ENCODE results near the gene ATP6V0B.

Gene ATP6V0B

DNA sequence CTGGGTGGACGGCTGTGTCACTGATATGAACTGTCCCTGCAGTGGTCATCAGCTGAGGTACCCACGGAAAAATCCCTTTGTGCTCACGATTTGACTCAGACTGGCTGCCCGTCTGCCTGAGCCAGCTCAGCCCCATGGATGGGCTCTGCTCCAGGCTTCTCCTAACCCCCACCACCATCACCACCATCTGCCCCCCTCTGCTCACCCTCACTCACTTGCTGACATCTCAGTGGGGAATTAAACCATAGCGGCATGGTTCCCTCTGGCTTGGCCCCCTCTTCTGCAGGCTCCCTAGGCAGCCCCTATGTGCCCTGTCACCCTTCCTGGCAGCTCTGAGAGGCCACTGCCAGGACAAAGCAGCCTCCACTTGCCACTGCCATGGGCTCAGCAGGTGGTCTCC, 39.2 kb downstream of the ATP6V0B start:
- H3K4me3 ChIP-seq (ENCODE audit: low read depth, low read length) = no peak overlapping the region
- no peak for DNase-seq (ENCODE audit: low read depth)
- TF ChIP-seq, protein P1, sequence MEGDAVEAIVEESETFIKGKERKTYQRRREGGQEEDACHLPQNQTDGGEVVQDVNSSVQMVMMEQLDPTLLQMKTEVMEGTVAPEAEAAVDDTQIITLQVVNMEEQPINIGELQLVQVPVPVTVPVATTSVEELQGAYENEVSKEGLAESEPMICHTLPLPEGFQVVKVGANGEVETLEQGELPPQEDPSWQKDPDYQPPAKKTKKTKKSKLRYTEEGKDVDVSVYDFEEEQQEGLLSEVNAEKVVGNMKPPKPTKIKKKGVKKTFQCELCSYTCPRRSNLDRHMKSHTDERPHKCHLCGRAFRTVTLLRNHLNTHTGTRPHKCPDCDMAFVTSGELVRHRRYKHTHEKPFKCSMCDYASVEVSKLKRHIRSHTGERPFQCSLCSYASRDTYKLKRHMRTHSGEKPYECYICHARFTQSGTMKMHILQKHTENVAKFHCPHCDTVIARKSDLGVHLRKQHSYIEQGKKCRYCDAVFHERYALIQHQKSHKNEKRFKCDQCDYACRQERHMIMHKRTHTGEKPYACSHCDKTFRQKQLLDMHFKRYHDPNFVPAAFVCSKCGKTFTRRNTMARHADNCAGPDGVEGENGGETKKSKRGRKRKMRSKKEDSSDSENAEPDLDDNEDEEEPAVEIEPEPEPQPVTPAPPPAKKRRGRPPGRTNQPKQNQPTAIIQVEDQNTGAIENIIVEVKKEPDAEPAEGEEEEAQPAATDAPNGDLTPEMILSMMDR (IDR thresholded peaks at IDR 0.05; ENCODE audit: low read depth, low read length, missing control alignments) = no peak

DNA sequence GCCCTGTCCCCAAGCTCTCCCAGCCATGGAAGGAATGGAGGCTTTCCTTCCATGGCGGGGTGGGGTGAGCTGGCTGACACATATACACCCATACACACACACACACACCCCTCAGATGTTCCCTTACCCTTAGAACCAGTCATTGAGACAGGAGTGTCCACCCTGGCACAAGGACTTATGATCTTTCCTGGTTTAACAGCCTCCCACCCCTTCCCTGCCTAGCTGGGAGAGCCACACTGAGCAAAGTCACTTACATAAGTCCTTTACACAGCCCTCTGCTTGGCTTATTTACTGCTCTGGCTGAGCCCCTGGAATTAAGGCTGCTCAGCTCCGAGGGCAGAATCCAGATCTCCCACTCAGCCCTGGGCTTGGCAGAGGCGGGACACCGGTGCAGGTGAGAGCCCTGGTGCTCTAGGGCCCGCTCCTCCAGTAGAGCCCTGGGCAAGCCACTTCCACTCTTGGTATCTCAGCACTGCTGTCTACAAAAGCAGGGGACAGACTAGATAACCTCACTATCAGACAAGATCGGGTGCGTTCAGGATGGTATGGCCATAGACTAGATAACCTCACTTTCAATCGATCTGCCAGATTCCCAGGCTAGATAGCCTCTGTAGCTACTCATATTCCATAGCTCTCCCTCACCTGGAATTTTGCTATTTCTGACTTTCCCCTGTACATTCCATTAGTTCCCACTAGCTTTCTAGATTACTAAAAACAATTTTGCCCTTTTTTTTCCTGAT, 39.8 kb downstream of the ATP6V0B start:
- no peak overlapping the region for H3K4me3 ChIP-seq (ENCODE audit: low read depth, low read length)
- DNase-seq (ENCODE audit: low read depth) = no peak
- TF ChIP-seq, protein P1 (IDR thresholded peaks at IDR 0.05; ENCODE audit: low read depth, low read length, missing control alignments) = no peak

DNA sequence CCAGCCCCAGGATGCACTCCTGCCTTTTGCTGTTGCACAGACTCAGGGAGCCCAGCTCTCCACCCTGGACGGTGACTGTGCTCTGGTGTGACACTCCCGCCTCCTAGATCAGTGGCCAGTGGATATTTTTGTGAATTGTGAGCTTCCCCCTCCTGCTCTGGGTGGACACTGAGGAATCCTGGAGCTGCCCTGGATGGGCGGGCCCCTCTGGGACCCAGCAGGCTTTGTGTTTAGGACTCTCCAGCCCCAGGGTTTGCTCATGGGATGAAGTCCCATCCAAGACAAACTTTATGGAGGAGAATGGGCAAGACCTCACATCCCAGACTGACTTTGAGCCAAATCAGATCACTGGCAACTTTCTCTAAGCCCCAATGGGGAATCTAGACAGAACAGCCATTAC, 40.4 kb downstream of the ATP6V0B start:
- no peak for DNase-seq (ENCODE audit: low read depth)
- TF ChIP-seq, protein P1 (IDR thresholded peaks at IDR 0.05; ENCODE audit: low read depth, low read length, missing control alignments) = no peak
- no peak overlapping the region for H3K4me3 ChIP-seq (ENCODE audit: low read depth, low read length)

DNA sequence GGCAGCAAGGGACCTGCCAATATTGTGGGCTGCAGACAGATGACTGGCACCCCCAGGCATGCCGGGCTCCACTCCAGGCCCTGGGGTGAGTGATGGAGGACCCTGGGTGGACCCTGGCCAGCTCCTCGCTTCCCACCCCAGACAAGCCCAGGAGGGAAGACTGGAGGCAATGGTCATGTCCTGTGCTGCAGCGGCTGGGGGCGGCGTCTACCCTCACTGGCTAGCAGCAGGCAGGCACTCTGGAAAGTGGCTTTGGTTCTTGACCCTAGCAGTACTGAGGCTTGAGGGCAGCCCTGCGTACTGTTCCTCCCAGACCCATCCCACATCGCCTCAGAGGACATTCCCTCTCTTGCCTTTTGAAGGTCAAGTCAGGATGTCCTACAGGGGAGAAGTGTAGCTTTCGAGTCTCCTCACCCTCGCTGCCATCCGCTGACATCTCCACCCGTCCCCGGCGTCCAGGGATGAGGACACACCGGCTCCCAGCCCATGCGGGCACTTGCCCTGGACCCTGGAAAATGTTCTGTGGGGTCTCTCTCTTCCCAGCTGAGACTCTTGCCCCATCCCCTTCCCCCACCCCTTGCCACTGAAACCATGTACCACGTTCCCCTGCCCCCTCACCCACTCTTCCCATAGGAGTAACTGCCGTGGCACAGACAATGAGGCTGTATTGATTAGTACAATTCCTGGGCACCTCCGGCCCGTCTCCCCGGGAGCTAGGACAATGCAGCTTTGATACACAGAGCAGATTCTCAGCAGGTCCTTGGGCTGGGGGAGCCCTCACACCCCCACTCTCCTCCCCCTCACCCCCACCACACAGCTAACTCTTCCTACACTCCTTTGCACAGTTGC, 41.5 kb downstream of the ATP6V0B start:
- H3K4me3 ChIP-seq (ENCODE audit: low read depth, low read length) = no peak overlapping the region
- TF ChIP-seq, protein P1 (IDR thresholded peaks at IDR 0.05; ENCODE audit: low read depth, low read length, missing control alignments) = no peak
- no peak for DNase-seq (ENCODE audit: low read depth)

DNA sequence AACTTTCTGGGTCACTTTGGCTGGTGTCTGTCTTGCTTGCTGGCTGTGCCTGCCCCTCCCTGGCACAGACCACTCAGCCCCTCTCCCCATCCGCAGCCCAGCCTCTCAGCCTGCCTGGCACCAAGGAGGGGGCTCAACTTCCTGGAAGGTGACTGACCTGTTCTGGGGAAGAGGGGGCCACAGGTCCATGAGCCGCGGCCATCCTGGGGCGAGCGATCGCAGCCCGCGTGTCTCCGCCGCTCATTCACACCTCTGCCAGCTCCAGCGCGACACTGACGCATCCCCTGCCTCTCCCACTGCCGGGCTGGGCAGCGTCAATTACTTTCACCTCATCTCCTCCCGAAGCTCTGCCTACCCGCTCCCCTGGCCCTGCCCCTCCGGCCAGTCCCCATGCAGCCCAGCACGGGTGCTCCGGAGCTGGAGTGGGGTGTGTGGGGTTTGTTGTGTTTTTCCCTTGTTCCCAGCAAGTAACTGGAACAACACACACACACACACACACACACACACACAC, 42.2 kb downstream of the ATP6V0B start:
- H3K4me3 ChIP-seq (ENCODE audit: low read depth, low read length) = no peak overlapping the region
- no peak for DNase-seq (ENCODE audit: low read depth)
- TF ChIP-seq, protein P1 (IDR thresholded peaks at IDR 0.05; ENCODE audit: low read depth, low read length, missing control alignments) = no peak

DNA sequence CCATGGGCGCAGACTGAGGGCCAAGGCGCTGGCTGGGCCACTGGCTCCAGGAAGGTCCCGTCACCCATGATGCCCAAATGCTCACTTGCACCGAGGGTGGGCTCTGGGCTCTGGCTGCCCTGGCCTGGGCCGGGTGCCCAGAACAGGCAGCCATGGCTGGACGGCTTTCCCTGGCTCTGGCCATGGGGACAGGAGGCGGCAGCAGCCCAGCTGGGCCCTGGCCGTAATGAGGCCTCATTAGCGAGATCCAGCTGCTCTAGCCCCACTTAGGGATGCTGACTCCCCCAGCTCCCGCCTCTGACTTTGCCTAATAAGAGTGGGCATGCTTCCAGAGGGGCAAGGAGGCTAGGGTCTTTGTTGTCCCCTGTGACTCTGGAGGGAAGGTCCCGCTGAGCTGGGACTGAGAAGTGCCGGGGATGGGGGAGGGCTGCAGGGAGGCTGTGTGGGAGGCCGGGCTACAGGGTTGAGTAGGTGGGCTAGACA, 44.7 kb downstream of the ATP6V0B start:
- DNase-seq (ENCODE audit: low read depth) = no peak
- H3K4me3 ChIP-seq (ENCODE audit: low read depth, low read length) = no peak overlapping the region
- TF ChIP-seq, protein P1 (IDR thresholded peaks at IDR 0.05; ENCODE audit: low read depth, low read length, missing control alignments) = no peak
